HG02623 (cell line): ENCODE data around the gene MAK.
"Not testable (repeated sequence)": the region's sequence is repeated elsewhere in the genome, so short reads cannot be mapped to it uniquely, and the experiment has no call there.

Experiments
- ATAC-seq: cut with Tn5 transposase; IDR thresholded peaks from one replicate; pipeline ENCODE4 v1.9.1; 2021; ENCODE audit warnings: moderate library complexity; ENCODE audit not compliant: unreplicated experiment

MAK gene

GRCh38 chr6:10792101-10792500, 46.2 kb downstream of the MAK start:
- ATAC-seq = no peak

- ATAC-seq = no peak
Observed at GRCh38 chr6:10791673-10792072, 46.7 kb downstream of the MAK start.

- ATAC-seq = no peak
Observed at GRCh38 chr6:10779076-10779475, 59.3 kb downstream of the MAK start.

GRCh38 chr6:10778230-10778629, 60.1 kb downstream of the MAK start:
- no peak for ATAC-seq

- ATAC-seq = no peak
Observed at GRCh38 chr6:10771371-10771894, 66.9 kb downstream of the MAK start.

GRCh38 chr6:10769419-10769818, 68.9 kb downstream of the MAK start:
- ATAC-seq = no peak

- ATAC-seq = no peak
Observed at GRCh38 chr6:10763006-10763405, 75.3 kb downstream of the MAK start.

- no peak for ATAC-seq
Observed at GRCh38 chr6:10759884-10760329, 78.4 kb downstream of the MAK start.

GRCh38 chr6:10759312-10759839, 79.0 kb downstream of the MAK start:
- ATAC-seq = no peak

- ATAC-seq = no peak
Observed at GRCh38 chr6:10756085-10756484, 82.3 kb downstream of the MAK start.

GRCh38 chr6:10751757-10752156, 86.6 kb downstream of the MAK start:
- not testable (repeated sequence) for ATAC-seq

- ATAC-seq = not testable (repeated sequence)
Observed at GRCh38 chr6:10750568-10750967, 87.8 kb downstream of the MAK start.

- ATAC-seq = no peak
Observed at GRCh38 chr6:10749734-10750133, 88.6 kb downstream of the MAK start.

GRCh38 chr6:10747251-10747972, 90.9 kb downstream of the MAK start, which contains the start of gene TMEM14B:
TSS of gene TMEM14B (plus strand) at chr6:10747805. CDS start at chr6:10749246, 1,441 bp downstream.
- peak; percentile 95 for ATAC-seq

GRCh38 chr6:10746915-10747250, 91.5 kb downstream of the MAK start:
- no peak for ATAC-seq

GRCh38 chr6:10745116-10745515, 93.2 kb downstream of the MAK start:
- ATAC-seq = no peak

- no peak for ATAC-seq
Observed at GRCh38 chr6:10743515-10743914, 94.8 kb downstream of the MAK start.

- ATAC-seq = no peak
Observed at GRCh38 chr6:10742251-10742650, 96.1 kb downstream of the MAK start.

GRCh38 chr6:10741643-10742042, 96.7 kb downstream of the MAK start:
- ATAC-seq = not testable (repeated sequence)

GRCh38 chr6:10740061-10740460, 98.3 kb downstream of the MAK start:
- no peak for ATAC-seq

GRCh38 chr6:10736731-10737130, 101.6 kb downstream of the MAK start:
- no peak for ATAC-seq

- no peak for ATAC-seq
Observed at GRCh38 chr6:10733863-10734262, 104.5 kb downstream of the MAK start.
